ENCODE results near the gene AOX1. TPM values are rescaled to one million over a fixed set of nuclear protein-coding genes. Genes with fewer than 3 reads are reported as not detected.

Gene AOX1
- total and polyA plus RNA-seq, 9 donors = 0.65 to 1.9 (median 1.2) TPM

DNA sequence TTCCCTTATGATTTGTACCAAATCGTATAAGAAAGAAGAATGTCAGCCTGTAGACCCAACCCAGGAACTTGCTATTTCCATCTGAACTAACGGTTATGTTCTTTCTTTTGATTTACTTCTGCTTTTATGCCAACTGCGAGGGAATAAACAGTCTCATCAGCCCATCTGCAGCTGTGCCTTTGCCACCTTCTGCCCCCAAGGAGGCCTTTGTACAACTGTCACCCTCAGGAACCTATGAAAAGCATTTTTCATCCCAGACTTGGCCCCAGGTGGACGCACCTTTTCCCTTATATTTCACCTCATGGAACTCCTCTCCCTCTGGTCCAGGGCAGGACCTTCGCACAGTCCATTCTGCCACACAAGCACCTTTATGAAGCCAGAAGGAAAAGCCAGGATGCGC lies 109.8 kb downstream of the AOX1 start:
- Histone ChIP-seq H3K4me3 (ENCODE audit: low read length) (no peak overlapping the region), H3K9me3 (replicated peaks; ENCODE audit: control insufficient read depth, low read depth, low read length) (no peaks in the 10 kb centered on the region), H3K27me3 (ENCODE audit: control insufficient read depth, insufficient read depth, low read length) (no peaks in the 10 kb centered on the region), H3K27ac (ENCODE audit: low read length) (no peak overlapping the region), H3K36me3 (ENCODE audit: control insufficient read depth, insufficient read depth, low read length) (no peaks in the 10 kb centered on the region), H3K4me1 (ENCODE audit: control insufficient read depth, insufficient read depth, low read length) (no peaks in the 10 kb centered on the region)
- 76% methylated on average over 6 of the region's 6 CpGs for WGBS (ENCODE audit: insufficient coverage)
- no peak for DNase-seq

DNA sequence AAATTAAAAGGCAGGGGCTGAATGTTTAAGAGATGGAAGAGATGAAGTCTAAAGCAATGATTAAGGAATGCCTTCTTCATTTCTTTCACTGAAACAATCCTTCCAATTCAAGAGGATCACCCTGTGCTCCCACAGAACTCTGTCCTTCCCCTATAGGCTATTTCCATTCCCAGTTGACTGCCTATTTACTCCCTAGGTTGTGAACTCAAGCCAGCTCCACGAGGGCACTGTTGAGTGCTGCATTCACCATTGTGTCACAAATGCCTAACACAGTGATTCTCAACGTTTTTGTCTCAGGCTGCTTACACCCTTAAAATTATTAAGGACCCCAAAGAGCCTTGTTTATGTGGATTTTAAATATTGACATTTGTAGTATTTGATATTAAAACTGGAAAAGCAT lies 112.4 kb downstream of the AOX1 start:
- no peaks in the 10 kb centered on the region for H3K36me3 ChIP-seq (ENCODE audit: control insufficient read depth, insufficient read depth, low read length)
- no peak for DNase-seq
- H3K27ac ChIP-seq (ENCODE audit: low read length) = no peak overlapping the region
- H3K4me3 ChIP-seq (ENCODE audit: low read length) = no peak overlapping the region
- no peaks in the 10 kb centered on the region for H3K4me1 ChIP-seq (ENCODE audit: control insufficient read depth, insufficient read depth, low read length)
- H3K27me3 ChIP-seq (ENCODE audit: control insufficient read depth, insufficient read depth, low read length) = no peaks in the 10 kb centered on the region
- no CpG with 5 or more reads among the region's 2 CpGs for WGBS (ENCODE audit: insufficient coverage)
- no peaks in the 10 kb centered on the region for H3K9me3 ChIP-seq (replicated peaks; ENCODE audit: control insufficient read depth, low read depth, low read length)

DNA sequence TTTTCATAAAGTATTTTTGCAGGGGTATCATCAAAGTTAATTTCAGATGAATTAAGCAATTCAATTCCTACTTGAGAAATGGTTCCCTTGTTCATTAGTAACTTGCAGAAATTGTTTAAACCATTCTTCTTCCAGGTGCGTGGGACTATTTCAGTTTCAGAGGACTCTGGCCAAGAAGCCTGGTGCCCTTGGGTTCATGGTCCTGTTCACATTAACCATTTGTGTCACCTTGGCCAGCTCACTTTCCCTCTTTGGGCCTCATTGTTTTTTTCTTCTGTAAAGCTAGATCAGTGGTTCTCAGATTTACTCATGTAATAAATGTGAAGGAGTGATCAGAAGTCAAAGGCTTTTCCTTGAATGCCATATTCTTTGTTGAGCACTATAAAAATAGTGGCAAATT lies 113.5 kb downstream of the AOX1 start:
- Histone ChIP-seq H3K36me3 (ENCODE audit: control insufficient read depth, insufficient read depth, low read length) (no peaks in the 10 kb centered on the region), H3K9me3 (replicated peaks; ENCODE audit: control insufficient read depth, low read depth, low read length) (no peaks in the 10 kb centered on the region), H3K4me1 (ENCODE audit: control insufficient read depth, insufficient read depth, low read length) (no peaks in the 10 kb centered on the region), H3K4me3 (ENCODE audit: low read length) (no peak overlapping the region), H3K27me3 (ENCODE audit: control insufficient read depth, insufficient read depth, low read length) (no peaks in the 10 kb centered on the region), H3K27ac (ENCODE audit: low read length) (no peak overlapping the region)
- WGBS (ENCODE audit: insufficient coverage) = no CpG with 5 or more reads among the region's 1 CpG
- DNase-seq = no peak

DNA sequence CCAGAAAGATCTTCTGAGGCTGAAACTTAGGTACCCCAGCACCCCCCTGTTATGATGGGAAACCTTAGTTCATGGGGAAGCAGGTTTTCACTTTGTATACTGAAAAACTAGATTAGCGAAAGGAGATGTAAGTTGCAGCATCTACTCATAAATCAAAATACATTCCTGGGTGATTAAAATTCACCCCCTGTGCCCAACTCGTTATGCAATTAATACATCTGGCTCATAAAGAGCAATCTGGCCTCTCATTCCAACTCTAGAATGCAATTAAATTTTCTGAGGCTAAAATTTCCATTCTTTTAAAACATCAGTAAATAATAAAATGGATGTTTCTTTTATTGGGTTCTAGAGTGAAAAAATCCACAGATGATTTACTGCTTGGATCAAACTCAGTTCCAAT lies 115.0 kb downstream of the AOX1 start:
- Histone ChIP-seq H3K27me3 (ENCODE audit: control insufficient read depth, insufficient read depth, low read length) (peaks cover 3% of the 10 kb centered on the region), H3K27ac (ENCODE audit: low read length) (no peak overlapping the region), H3K4me3 (ENCODE audit: low read length) (no peak overlapping the region), H3K36me3 (ENCODE audit: control insufficient read depth, insufficient read depth, low read length) (no peaks in the 10 kb centered on the region), H3K9me3 (replicated peaks; ENCODE audit: control insufficient read depth, low read depth, low read length) (no peaks in the 10 kb centered on the region), H3K4me1 (ENCODE audit: control insufficient read depth, insufficient read depth, low read length) (no peaks in the 10 kb centered on the region)
- WGBS (ENCODE audit: insufficient coverage) = no CpG with 5 or more reads among the region's 2 CpGs
- no peak for DNase-seq

DNA sequence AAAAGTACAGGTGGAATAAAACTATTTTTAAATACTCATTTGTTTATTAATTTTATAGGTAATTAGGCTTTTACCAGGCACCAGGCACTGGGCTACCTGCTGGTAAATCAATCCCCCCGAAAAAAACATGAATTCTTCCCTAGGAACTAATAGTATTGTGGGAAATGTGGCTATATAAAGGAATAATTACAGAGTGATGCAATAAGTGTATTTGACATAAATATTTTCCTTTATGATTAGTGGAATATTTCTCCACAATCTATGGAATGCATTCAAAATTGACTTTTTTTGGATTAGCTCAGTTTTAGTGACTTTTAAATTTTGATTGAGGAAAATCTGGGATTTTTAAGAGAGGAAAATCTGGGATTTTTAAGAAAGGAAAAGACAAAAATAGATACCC lies 116.2 kb downstream of the AOX1 start:
- no peak for DNase-seq

DNA sequence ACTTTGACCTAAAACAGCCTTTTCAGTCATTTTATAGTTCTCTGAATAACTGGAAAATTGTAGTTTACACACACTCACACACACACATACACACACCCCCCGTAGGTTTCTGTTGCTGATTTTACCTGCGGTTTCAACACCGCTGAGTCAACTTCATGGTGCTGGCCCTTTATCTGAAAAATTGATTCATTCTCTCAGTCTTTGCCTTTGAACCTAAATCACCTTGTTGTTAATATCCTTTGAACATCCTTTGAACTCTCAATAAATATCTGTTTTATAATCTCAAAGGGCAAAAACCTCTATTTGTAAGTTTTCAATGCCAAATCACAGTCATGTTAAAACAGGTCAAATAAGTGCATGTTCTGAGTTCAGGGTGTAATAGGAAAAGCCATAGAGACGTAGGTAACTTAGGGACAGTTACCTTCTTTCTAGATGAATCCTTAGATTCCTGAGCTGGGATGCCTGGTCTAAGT lies 116.9 kb downstream of the AOX1 start:
- H3K4me3 ChIP-seq (ENCODE audit: low read length) = no peak overlapping the region
- H3K9me3 ChIP-seq (replicated peaks; ENCODE audit: control insufficient read depth, low read depth, low read length) = no peaks in the 10 kb centered on the region
- H3K4me1 ChIP-seq (ENCODE audit: control insufficient read depth, insufficient read depth, low read length) = no peaks in the 10 kb centered on the region
- 100% methylated on average over 2 of the region's 4 CpGs for WGBS (ENCODE audit: insufficient coverage)
- H3K27me3 ChIP-seq (ENCODE audit: control insufficient read depth, insufficient read depth, low read length) = peaks cover 5% of the 10 kb centered on the region
- no peaks in the 10 kb centered on the region for H3K36me3 ChIP-seq (ENCODE audit: control insufficient read depth, insufficient read depth, low read length)
- no peak overlapping the region for H3K27ac ChIP-seq (ENCODE audit: low read length)
- DNase-seq = no peak

More for the DNA sequence above, 116.2 kb downstream of the AOX1 start:
- Histone ChIP-seq H3K36me3 (ENCODE audit: control insufficient read depth, insufficient read depth, low read length) (no peaks in the 10 kb centered on the region), H3K4me1 (ENCODE audit: control insufficient read depth, insufficient read depth, low read length) (no peaks in the 10 kb centered on the region), H3K9me3 (replicated peaks; ENCODE audit: control insufficient read depth, low read depth, low read length) (no peaks in the 10 kb centered on the region), H3K27me3 (ENCODE audit: control insufficient read depth, insufficient read depth, low read length) (peaks cover 3% of the 10 kb centered on the region), H3K4me3 (ENCODE audit: low read length) (no peak overlapping the region), H3K27ac (ENCODE audit: low read length) (no peak overlapping the region)
- no CpG with 5 or more reads among the region's 1 CpG for WGBS (ENCODE audit: insufficient coverage)

DNA sequence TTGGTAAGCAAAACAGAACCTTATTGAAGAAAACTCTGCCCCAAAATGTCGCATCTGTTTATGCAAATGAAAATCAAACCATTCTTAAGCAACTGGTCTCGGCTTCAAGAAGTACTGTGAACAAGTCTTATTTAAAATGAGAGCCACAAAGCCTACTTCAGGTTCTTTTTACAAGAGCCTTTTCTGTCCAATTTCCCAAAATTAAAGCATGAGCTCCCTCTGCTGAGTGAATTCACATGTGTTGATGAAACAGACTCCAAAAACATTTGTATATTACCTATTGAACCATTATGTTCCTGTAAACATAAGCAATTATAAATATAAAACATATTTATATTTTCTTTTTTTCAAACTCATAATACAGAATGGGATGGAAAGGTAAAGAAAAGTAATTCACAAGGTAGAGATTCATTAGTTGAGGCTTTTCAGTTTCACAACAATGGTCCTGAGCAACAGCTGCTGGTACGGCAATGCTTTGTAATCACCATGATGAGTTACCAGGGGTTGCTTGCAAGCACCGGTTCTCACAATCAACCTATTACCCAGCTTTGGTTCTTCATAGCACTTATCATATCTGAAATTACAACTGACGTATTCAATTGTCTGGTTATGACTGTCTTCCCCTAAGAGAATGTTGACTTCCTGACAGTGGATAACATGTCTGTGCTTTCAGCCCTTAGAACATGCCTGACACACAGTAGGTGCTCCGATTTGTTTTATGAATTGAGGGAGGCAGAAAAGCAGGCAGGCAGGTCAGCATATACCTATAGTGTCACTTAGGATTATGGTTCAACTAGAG lies 117.5 kb downstream of the AOX1 start:
- DNase-seq = peak; percentile 84
- Histone ChIP-seq H3K27me3 (ENCODE audit: control insufficient read depth, insufficient read depth, low read length) (peaks cover 5% of the 10 kb centered on the region), H3K9me3 (replicated peaks; ENCODE audit: control insufficient read depth, low read depth, low read length) (no peaks in the 10 kb centered on the region), H3K27ac (ENCODE audit: low read length) (no peak overlapping the region), H3K36me3 (ENCODE audit: control insufficient read depth, insufficient read depth, low read length) (no peaks in the 10 kb centered on the region), H3K4me3 (ENCODE audit: low read length) (no peak overlapping the region), H3K4me1 (ENCODE audit: control insufficient read depth, insufficient read depth, low read length) (no peaks in the 10 kb centered on the region)
- 90% methylated on average over 2 of the region's 6 CpGs for WGBS (ENCODE audit: insufficient coverage)

DNA sequence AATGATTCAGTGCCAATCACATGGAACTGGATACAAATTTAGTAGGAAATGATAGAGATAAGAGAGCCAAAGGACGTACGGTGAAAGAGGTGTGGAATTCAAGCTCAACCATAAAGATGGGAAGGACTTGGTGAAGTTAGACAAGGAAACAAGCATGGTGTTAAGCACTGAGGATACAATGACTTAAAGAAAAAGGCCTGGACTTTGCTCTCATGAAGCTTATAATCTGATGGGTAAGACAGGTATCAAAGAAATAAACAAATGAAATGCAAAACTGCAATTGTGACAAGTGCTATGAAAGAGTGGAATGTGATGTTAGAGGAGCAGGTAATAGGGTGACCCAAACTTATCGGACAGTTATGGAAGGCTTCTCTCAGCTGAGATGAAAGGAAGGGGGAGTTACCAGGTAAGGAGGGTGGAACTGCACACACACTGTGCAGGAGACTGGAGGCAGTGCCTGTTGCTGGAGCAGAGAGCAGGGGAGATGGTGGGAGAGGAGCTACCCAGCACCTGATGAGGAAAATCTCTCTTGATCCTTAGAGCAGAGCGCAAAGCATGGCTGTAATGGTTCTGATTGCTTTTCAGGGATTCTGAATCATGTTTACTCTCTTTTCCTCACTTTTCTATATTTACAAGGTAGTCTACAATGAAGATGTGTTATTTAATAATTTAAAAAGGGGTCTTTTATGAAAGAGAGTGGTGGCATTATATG lies 118.3 kb downstream of the AOX1 start:
- Histone ChIP-seq H3K36me3 (ENCODE audit: control insufficient read depth, insufficient read depth, low read length) (no peaks in the 10 kb centered on the region), H3K4me3 (ENCODE audit: low read length) (no peak overlapping the region), H3K4me1 (ENCODE audit: control insufficient read depth, insufficient read depth, low read length) (no peaks in the 10 kb centered on the region), H3K27me3 (ENCODE audit: control insufficient read depth, insufficient read depth, low read length) (peaks cover 5% of the 10 kb centered on the region), H3K27ac (ENCODE audit: low read length) (no peak overlapping the region), H3K9me3 (replicated peaks; ENCODE audit: control insufficient read depth, low read depth, low read length) (no peaks in the 10 kb centered on the region)
- no peak for DNase-seq
- 48% methylated on average over 3 of the region's 4 CpGs for WGBS (ENCODE audit: insufficient coverage)

DNA sequence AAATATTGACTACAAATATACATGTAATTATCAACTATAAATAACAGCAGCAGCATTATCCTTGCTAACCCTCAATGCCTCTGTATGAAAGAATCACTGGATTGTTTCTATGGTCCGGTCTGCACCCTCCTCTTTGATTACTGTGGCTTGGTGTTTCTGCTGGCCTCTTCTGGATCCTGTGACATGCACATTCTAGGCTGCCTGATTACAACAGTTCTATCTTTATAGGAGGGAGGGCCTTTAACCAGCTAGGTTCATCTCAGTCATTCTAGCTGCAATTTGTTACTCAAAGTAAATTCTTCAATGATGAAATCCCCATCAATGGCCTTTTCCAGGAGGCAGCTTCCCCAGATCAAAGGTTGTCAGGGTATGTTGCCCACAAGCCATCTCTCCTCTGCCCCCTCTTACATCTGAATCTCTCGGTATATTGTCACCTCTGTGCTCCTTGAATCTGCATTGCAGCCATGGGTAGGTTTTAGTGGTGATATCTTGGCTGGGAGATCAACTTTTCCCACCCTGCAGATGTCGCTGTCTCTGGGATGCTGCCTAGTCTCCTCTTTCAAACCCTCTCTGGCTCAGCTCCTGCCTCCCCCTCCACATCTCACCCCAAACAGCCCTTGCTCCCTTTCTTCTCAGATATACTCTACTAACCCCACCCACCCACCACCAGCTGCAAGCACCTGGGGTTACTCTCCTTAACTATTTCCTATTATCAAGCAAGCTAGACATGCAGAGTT lies 119.7 kb downstream of the AOX1 start:
- peak; percentile 11 for DNase-seq
- H3K27me3 ChIP-seq (ENCODE audit: control insufficient read depth, insufficient read depth, low read length) = peaks cover 5% of the 10 kb centered on the region
- no CpG with 5 or more reads among the region's 3 CpGs for WGBS (ENCODE audit: insufficient coverage)

DNA sequence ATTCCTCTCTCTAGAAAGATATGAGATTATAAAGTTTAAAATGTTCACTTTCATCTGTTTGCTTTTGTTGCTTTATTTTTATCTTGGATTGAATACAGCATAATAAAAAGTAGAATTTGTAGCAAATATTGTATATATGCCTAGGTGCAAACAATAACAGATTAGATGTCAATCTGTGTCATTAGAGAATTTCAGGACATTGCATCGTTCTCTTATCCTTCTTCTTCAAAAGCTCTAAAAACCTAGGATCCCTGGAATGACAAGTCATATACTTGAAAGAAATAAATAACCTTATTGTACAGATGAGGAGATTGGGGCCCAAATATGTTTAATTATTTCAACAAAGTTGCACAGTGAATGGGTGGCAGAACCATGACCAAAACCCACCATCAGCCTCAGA lies 123.1 kb downstream of the AOX1 start:
- WGBS (ENCODE audit: insufficient coverage) = no CpG with 5 or more reads among the region's 1 CpG
- DNase-seq = no peak
- H3K4me3 ChIP-seq (ENCODE audit: low read length) = no peak overlapping the region
- H3K9me3 ChIP-seq (replicated peaks; ENCODE audit: control insufficient read depth, low read depth, low read length) = no peaks in the 10 kb centered on the region
- H3K36me3 ChIP-seq (ENCODE audit: control insufficient read depth, insufficient read depth, low read length) = no peaks in the 10 kb centered on the region
- H3K27me3 ChIP-seq (ENCODE audit: control insufficient read depth, insufficient read depth, low read length) = peaks cover 5% of the 10 kb centered on the region
- H3K27ac ChIP-seq (ENCODE audit: low read length) = no peak overlapping the region
- no peaks in the 10 kb centered on the region for H3K4me1 ChIP-seq (ENCODE audit: control insufficient read depth, insufficient read depth, low read length)

More for the DNA sequence above, 119.7 kb downstream of the AOX1 start:
- Histone ChIP-seq H3K4me1 (ENCODE audit: control insufficient read depth, insufficient read depth, low read length) (no peaks in the 10 kb centered on the region), H3K4me3 (ENCODE audit: low read length) (no peak overlapping the region), H3K9me3 (replicated peaks; ENCODE audit: control insufficient read depth, low read depth, low read length) (no peaks in the 10 kb centered on the region), H3K36me3 (ENCODE audit: control insufficient read depth, insufficient read depth, low read length) (no peaks in the 10 kb centered on the region), H3K27ac (ENCODE audit: low read length) (no peak overlapping the region)

All from muscle of leg (tissue), 11 donors.